D341Med (cell line): ENCODE measurements around the gene FRY.

Experiments
- DNase-seq: peaks from one replicate; pipeline ENCODE4 v3.0.0; 2012; ENCODE audit warnings: low spot score

FRY gene

GRCh38 chr13:32261567-32261966 is 230.0 kb downstream of the FRY start:
- DNase-seq, result no peak

GRCh38 chr13:32262165-32262564 is 230.6 kb downstream of the FRY start:
- no peak for DNase-seq

- no peak for DNase-seq
Measured at GRCh38 chr13:32262619-32263018, 231.0 kb downstream of the FRY start.

- no peak for DNase-seq
Measured at GRCh38 chr13:32264407-32264806, 232.8 kb downstream of the FRY start.

- DNase-seq, result no peak
Measured at GRCh38 chr13:32265726-32266125, 234.2 kb downstream of the FRY start.

GRCh38 chr13:32266130-32266529 is 234.6 kb downstream of the FRY start:
- no peak for DNase-seq

GRCh38 chr13:32267836-32268439 is 236.4 kb downstream of the FRY start:
- DNase-seq, result no peak

- DNase-seq, result no peak
Measured at GRCh38 chr13:32272021-32272683, 240.6 kb downstream of the FRY start.

- no peak for DNase-seq
Measured at GRCh38 chr13:32277839-32278238, 246.3 kb downstream of the FRY start.

- DNase-seq, result no peak
Measured at GRCh38 chr13:32278426-32278825, 246.9 kb downstream of the FRY start.

- DNase-seq, result no peak
Measured at GRCh38 chr13:32281096-32281495, 249.5 kb downstream of the FRY start.

- no peak for DNase-seq
Measured at GRCh38 chr13:32282096-32282711, 250.6 kb downstream of the FRY start.

GRCh38 chr13:32284927-32285632 is 253.5 kb downstream of the FRY start:
- DNase-seq, result no peak

GRCh38 chr13:32285633-32285965 is 254.0 kb downstream of the FRY start:
- DNase-seq, result no peak

GRCh38 chr13:32297206-32297605 is 265.6 kb downstream of the FRY start:
- DNase-seq, result no peak

GRCh38 chr13:32298695-32299094 is 267.1 kb downstream of the FRY start:
- DNase-seq, result no peak

GRCh38 chr13:32299893-32300292 is 268.3 kb downstream of the FRY start:
- DNase-seq, result no peak

- DNase-seq, result no peak
Measured at GRCh38 chr13:32300406-32300805, 268.8 kb downstream of the FRY start.

GRCh38 chr13:32300920-32301319 is 269.3 kb downstream of the FRY start:
- DNase-seq, result no peak

GRCh38 chr13:32302461-32302860 is 270.9 kb downstream of the FRY start:
- DNase-seq, result no peak

- DNase-seq, result no peak
Measured at GRCh38 chr13:32305646-32306045, 274.1 kb downstream of the FRY start.

- DNase-seq, result no peak
Measured at GRCh38 chr13:32309312-32310133, 277.9 kb downstream of the FRY start.
